HG02852 (cell line): ENCODE data around the gene ZBTB22.
"Not testable (repeated sequence)": the region's sequence is repeated elsewhere in the genome, so short reads cannot be mapped to it uniquely, and the experiment has no call there.

ENCODE experiments used
- ATAC-seq: cut with Tn5 transposase; IDR thresholded peaks from one replicate; pipeline ENCODE4 v1.9.1; 2021; ENCODE audit warnings: mild to moderate bottlenecking, moderate library complexity; ENCODE audit not compliant: unreplicated experiment

ZBTB22 gene

DNA sequence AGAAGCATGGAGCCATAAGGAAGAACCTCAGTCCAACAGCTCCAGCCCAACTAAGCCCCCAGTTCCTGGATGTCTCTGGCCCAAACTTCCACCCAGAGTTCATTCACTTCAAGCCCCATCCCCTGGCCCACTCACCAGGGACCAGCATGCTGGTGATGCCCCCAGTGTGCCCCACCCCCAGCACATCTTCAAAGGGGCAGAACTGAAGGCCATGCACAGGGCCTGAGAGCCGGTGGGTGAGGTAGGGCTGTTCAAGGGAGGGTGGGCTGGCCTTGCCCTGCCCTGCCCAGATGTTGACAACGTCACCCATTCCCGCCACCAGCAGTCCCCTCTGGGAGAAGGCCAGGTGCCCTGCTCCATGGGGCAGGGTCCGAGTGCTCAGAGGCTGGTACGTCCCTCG, 37.0 kb downstream of the ZBTB22 start:
- no peak for ATAC-seq

DNA sequence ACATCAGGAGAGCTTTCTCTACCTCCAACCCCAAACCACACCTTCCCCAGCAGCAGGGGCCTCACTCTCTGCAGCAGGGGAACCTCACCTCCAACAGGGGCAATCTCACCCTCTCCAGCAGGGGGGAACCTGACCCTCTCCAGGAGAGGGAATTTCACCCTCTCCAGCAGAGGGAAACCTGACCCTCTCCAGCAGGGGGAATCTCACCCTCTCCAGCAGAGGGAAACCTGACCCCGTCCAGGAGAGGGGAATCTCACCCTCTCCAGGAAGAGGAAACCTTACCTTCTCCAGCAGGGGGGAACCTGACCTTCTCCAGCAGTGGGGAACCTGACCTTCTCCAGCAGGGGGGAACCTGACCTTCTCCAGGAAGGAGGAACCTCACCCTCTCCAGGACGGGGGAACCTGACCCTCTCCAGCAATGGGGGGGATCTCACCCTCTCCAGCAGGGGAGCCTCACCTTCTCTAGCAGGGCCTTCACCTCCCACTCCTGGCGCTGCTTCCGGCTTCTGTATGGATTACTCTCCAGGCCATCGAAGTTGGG, 37.5 kb downstream of the ZBTB22 start:
- ATAC-seq, result no peak

DNA sequence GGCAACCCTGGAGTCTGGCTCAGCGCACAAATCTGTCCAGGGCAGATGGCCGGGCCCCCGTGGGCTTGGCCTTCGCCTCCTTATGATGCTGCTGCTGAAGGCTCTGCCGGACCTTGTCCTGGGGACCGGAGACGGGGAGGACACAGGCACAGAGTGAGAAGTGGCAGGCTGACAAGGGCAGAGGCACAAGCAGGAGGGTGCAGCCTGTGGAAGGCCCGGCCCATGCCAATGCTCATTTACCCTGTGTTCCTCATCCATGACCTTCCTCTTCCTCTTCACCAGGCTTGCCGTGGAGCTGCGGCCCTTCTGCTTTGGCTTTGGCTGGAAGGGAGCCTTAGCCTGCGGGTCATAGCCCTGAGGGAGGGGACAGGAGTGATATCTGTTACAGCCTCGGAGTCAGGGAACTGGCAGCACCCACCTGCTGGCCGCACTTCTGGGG, 38.3 kb downstream of the ZBTB22 start:
- no peak for ATAC-seq

DNA sequence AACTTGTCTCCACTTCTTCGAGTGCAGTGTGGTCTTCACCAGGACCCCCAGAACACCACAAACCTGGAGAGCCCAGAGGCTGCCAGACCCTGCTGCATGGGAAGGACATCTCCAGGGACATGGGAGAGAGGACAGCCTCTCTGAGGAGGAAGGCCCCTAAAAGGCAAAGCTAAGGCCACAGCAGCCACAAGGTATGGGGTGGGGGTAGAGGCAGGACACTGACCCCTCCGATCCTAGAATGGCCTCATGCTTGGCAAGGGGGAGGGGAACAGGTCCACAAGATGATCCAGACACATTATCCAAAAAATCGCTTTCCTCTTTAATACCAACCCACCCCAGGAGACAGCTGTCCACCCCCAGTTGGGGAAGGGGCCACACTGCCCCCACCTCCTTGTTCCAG, 38.7 kb downstream of the ZBTB22 start:
- no peak for ATAC-seq

DNA sequence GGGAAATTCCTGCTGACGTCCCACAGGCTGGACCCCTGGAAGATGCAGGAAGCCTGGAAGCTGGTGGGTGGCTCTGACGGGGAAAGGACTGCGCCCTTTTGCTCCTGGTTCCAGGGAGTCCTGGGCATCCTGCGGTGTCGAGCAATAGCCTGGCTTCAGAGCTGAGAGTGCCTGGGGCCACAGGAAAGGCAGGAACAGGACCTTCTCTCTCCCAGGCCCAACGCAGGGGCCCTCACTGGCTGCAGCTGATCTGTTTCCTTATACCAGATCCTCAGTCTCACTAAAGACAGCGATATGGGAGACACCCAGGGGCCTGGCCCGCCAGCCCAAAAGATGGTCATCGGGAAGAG, 39.2 kb downstream of the ZBTB22 start:
- no peak for ATAC-seq

DNA sequence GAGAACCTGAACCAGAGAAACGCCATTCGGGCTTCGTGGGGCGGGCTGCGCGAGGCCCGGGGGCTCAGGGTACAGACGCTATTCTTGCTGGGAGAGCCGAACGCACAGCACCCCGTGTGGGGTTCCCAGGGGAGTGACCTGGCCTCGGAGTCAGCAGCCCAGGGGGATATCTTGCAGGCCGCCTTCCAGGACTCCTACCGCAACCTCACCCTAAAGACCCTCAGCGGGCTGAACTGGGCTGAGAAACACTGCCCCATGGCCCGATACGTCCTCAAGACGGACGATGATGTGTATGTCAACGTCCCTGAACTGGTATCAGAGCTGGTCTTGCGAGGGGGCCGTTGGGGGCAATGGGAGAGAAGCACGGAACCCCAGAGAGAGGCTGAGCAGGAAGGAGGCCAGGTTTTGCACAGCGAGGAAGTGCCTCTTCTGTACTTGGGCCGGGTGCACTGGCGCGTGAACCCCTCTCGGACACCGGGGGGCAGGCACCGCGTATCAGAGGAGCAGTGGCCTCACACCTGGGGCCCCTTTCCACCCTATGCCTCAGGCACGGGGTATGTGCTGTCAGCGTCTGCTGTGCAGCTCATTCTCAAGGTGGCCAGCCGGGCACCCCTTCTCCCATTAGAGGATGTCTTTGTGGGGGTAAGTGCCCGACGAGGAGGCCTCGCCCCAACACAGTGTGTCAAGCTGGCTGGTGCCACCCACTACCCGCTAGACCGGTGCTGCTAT, 39.7 kb downstream of the ZBTB22 start:
- no peak for ATAC-seq

DNA sequence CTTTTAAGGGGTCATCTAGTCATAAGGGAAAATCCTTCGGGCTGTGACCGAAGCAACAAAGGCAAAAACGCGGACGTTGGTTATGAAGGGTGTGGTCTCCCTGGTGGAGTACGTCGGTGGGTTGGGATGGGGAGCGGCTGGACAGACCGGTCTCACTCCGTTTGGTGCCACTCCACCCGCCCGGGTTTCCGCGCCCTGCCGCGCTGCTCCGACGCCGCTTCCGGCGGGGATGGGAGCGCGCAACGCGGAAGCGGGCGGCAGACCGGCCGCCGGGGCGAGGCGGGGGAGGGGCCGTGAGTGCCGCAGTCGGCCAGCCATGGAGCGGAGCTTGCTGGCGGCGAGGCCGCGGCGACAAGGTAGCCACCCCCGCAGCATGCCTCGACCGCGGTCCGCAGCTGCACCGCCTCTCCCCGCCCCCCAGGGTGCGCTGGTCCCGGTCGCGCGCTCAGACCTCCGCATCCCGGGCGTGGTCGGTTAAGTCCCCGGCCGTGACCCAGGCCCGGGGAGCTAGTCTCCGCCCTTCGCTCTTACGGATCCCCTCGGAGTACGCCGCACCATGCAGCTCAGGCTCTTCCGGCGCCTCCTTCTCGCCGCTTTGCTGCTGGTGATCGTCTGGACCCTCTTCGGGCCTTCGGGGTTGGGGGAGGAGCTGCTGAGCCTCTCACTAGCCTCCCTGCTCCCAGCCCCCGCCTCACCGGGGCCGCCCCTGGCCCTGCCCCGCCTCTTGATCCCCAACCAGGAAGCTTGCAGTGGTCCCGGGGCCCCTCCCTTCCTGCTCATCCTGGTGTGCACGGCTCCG, 40.5 kb downstream of the ZBTB22 start, which contains the start of gene B3GALT4:
TSS of gene B3GALT4 (plus strand) at position 260 of the 799 bp plus-strand sequence. CDS start at position 557, 297 bp downstream.
- ATAC-seq, result peak; percentile 60

DNA sequence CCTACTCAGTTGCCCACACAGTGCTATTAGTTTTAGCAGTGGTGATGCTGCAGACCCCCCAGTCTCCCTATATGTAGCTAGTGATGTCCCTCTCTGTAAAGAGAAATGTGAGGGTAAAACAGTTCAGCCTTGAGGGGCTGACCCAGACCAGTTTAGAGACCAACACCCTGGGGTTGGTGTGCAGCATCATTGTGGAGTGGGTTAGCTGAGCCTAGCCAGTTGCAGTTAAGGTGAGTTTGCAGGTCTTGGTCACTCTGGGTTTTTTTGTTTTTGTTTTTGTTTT, 41.0 kb downstream of the ZBTB22 start:
- ATAC-seq, result no peak

DNA sequence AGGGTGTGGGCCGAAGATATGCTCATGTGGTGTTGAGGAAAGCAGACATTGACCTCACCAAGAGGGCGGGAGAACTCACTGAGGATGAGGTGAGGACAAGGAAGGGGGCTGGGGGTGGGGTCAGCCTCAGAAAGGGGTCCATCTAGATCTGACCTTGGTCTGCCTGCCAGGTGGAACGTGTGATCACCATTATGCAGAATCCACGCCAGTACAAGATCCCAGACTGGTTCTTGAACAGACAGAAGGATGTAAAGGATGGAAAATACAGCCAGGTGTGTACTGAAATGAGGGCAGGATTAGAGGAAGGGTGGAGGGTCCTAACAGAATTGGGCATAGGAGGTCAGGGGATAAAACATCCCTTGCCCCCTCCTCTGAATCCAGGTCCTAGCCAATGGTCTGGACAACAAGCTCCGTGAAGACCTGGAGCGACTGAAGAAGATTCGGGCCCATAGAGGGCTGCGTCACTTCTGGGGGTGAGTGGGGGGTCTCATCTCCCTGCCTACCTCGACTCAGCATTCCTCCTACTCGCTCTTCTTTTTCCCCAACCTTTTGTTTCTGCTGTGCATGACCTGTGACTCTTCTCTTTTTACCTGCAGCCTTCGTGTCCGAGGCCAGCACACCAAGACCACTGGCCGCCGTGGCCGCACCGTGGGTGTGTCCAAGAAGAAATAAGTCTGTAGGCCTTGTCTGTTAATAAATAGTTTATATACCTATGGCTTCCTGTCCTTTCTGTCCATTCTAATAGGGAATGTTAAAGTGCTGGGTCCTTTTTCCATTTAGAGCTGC, 41.6 kb downstream of the ZBTB22 start:
- not testable (repeated sequence) for ATAC-seq

DNA sequence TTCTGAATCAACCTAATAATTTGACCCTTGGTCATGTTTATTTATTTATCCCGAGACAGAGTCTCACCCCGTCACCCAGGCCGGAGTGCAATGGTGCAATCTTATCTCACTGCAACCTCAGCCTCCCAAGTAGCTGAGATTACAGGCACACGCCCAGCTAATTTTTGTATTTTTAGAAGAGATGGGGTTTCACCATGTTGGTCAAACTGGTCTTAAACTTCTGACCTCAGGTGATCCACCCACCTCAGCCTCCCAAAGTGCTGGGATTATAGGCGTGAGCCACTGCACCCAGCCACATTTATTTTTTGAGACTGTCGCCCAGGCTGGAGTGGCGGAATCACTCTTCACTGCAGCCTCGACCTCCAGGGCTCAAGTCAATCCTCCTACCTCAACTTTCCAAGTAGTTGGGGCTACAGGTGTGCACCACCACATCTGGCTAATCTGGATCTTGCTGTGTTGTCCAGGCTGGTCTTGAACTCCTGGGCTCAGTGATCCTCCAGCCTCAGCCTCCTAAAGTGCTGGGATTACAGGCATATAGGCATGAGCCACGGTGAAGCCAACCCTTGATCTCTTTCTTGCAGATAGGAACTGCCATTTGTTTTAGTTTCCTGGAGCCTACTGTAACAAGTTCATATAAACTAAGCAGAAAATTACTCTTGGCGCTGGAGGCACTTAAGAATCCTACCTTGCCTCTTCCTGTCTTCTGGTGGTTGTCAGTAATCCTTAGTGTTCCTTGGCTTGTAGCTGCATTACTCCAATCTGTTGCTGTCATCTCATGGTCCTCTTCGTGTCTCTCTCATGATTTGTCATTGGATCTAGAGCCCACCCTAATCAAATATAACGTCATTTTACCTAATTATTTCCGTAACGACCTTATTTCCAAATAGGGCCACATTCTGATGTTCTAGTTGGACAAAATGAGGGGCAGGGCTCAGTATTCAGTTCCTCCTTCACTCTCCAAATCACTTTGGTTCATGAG, 43.3 kb downstream of the ZBTB22 start:
- ATAC-seq, result no peak

DNA sequence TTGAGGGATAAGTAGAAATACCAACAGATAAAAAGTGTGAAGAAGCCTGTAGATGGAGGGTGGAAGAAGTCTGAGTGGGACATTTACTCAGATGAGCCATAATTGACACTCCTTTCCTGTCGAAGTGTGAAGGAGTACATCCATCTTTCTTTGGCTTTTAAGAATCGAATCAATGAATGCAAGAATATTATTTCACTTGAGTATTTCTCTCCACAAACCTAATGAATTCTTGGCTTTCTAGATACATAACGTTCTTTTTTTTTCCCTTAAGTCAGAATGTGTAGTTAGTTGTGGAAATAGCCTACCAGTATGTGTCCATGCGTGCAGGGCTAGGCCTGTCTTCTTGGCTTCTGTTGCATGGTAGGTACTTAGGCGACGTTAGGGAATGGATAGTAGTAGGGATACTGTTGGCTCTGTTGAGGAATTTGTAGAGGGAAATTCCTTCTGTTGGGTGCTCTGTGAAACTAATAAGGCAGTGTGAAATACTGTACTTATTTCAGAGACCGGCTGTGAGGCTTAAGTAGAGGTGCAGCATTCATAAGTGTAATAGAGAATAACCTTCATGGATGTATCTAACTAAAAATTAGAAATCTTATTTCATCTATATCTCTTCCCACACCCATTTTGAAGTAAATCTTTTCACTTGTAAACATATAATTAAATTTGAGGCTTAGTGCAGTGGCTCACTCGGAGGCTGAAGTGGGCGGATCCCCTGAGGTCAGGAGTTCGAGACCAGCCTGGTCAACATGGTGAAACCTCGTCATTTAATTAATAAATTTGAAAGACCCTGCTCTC, 44.2 kb downstream of the ZBTB22 start:
- no peak for ATAC-seq

DNA sequence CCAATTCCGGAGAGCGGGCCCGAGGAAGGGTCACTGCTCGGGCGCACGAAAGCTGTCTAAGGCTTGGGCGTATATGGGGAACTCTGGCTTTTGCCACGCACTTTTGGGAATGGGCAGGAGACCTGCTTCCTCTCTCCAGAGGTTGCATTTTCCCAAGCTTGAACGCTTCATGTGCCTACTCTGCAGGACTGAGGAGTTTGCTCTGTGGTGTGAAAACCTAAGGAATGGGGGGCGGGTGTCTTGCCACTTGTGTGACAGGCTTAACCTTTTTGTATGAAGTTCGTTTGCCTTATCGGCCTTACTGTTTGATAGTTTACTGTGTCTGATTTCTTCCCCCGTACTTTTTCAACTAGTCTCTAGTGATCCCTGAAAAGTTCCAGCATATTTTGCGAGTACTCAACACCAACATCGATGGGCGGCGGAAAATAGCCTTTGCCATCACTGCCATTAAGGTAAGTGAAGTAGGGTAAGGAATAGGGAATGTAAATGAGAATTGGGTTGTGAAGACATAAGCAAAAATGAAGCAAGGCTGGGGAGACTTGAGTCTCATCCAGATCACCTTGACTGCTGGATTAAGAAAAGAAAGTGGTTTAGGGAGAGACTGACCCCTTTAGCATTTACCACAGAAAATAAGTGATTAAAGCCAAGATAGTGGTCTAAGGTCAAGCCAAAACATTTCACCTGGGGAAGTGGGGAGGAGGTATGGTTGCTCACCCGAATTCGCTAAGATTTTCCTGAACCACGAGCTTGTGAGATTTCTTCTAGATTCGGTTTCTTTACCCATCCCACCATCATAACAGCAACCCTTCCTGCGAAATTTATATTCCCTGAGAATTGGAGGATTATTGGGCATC, 45.0 kb downstream of the ZBTB22 start:
- ATAC-seq, result no peak

DNA sequence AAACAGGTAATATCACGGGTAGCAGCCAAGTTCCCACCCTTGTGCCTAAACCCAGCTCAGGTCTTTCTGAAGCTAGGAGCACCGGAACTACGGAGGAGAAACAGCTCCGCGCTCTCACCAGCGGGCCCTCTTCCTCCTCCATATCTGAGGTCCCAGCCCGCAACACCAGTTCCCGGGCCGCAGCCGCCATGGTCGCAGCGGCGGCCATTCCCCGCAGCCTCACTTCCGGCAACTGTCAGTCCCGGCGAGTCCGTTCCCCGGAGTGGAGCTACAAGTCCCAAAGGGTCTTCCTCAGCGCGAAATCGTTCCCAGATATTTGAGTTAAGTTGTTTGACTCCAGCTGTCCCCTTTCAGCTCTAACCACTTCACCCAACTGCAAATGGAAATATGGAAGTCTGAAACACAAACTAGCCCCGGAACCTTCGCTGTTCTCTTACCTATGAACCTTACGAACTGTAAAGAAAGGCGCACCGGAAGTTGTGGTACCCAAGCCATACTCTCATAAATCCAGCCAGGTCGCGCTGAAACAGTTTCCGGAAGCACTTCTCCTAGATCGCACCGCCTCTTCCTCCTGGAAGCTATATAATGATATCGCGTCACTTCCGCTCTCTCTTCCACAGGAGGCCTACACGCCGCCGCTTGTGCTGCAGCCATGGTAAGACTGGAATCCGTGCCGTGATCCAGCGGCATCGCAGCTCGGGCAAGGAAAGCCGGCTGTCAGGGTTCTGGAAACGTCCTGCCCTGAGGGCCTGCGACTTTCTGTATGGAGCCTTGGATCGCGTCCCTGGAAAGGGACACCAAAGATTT, 45.9 kb downstream of the ZBTB22 start, which contains the start of the genes RPS18 and VPS52:
TSS of gene RPS18 (plus strand) at position 608 of the 807 bp plus-strand sequence. CDS start at position 653, 45 bp downstream.
TSS of gene VPS52 (minus strand) at position 409 of the 807 bp plus-strand sequence. CDS start at position 208, 201 bp downstream.
- peak; percentile 70 for ATAC-seq

DNA sequence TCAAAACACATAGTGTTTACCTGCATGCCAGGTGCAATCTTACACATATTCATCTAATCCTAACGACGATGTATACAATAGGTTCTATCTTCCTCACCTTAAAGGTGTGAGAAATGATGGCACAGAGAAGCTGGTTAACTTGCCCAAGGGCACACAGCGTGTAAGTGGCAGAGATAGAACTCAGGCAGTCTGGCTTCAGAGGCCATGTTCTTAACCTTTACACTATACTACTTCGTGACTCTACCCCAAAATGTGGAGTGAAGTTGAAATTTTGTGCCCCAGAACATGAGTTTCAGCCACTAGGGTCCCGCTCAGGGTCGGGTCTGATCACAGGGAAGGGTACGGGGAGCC, 46.5 kb downstream of the ZBTB22 start:
- no peak for ATAC-seq
